ENCODE measurements around the gene MPP3.

MPP3 gene, protein sequence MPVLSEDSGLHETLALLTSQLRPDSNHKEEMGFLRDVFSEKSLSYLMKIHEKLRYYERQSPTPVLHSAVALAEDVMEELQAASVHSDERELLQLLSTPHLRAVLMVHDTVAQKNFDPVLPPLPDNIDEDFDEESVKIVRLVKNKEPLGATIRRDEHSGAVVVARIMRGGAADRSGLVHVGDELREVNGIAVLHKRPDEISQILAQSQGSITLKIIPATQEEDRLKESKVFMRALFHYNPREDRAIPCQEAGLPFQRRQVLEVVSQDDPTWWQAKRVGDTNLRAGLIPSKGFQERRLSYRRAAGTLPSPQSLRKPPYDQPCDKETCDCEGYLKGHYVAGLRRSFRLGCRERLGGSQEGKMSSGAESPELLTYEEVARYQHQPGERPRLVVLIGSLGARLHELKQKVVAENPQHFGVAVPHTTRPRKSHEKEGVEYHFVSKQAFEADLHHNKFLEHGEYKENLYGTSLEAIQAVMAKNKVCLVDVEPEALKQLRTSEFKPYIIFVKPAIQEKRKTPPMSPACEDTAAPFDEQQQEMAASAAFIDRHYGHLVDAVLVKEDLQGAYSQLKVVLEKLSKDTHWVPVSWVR

DNA sequence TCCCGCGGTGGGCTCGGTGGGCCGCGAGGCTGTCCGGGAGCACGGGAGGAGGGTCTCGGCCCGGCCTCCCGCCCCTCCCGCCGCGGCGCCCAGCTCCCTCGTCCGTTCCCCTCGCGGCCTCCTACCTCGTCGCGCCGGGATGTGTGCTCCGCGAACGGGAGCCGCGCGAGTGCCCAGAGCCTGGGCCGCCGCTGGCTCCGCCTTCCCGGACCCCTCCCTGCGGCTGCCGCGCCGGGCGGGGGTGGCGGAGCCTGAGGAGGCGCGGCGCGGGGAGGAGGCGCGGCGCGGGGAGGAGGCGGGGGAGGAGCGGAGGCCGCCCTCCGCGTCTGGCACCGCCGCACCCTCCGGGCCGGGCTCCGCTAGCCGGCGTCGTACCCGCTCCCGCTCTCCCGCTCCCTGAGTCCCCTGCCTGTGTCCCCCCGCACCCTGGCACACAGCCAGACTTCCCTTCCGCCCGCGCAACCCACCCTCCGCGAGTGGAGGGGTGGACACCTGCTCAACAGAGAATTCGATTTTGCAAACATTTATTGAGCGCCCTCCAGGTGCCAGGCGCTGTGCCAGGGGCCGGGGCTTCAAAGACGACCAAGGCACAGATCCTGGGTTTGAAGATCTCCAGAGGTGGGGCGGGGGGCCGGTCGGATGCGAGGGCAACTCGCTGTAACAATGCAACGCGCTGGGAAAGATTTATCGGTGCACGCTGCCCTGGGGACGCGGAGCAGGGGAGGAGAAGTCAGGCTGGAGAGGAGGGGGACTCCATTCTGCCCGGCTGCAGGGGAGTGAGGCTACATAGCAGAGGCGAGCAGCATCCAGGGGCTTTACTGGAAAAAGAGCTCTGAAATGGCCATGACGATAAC lies at the start of gene MPP3:
TSS of gene MPP3 (minus strand) at position 171 of the 854 bp plus-strand sequence. CDS start 1,240 bp downstream, outside the sequence.
- in situ Hi-C loops (cut with MboI; ENCODE audit: low sequenced_read_pairs) = no loop called here
- Histone ChIP-seq H3K4me1 (peaks cover 7% of the 10 kb centered on the region; the same call in 1 of the 2 replicates), H3K9me3 (no peaks in the 10 kb centered on the region), H3K27me3 (ENCODE audit: low read depth) (no peaks in the 10 kb centered on the region), H3K36me3 (replicated peaks) (peaks cover 7% of the 10 kb centered on the region), H3K4me3 (peak within 1 kb of the TSS; percentile 55)
- peak; percentile 72 to 83 for DNase-seq (ENCODE audit: low spot score in 2 of 2)

DNA sequence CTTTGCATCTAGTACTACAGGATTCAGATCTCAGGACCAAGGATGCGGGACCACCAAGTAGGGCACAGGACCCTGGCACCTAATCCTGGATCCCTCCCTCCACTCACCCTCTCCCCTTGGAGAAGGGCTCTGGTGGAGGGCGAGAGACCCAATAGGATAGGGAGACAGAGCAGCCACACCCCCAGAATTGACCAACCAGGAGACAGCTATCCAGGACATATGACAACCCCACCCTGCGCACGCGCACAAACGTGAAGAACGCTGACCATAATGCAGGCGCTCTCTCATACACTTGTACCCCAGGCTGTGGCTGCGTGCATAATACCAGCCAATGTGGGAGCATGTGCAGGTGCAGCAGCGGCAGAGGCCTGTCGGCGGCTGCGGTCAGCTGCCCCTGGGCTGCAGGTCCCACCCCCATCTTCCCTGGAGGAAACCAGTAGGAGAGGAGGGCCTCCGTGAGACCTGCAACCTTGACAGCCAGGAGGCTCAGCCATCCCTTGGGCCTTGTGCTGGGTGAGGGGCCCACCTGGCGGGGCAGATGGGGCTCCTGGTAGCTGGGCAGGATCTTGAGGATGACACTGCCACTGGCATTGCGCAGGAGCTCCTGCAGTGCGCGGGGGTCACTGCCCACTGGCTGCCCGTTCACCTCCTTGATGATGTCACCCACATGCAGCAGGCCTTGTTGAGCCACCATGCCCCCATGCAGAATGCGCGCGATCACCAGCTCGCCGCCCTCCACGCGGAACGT lies 49.0 kb upstream of the MPP3 start:
- Histone ChIP-seq H3K4me1 (no peaks in the 10 kb centered on the region), H3K36me3 (replicated peaks) (no peaks in the 10 kb centered on the region), H3K4me3 (no peak overlapping the region), H3K27me3 (ENCODE audit: low read depth) (no peaks in the 10 kb centered on the region), H3K9me3 (no peaks in the 10 kb centered on the region)
- in situ Hi-C loops (cut with MboI; ENCODE audit: low sequenced_read_pairs) = no loop called here
- DNase-seq (ENCODE audit: low spot score in 2 of 2) = no peak

DNA sequence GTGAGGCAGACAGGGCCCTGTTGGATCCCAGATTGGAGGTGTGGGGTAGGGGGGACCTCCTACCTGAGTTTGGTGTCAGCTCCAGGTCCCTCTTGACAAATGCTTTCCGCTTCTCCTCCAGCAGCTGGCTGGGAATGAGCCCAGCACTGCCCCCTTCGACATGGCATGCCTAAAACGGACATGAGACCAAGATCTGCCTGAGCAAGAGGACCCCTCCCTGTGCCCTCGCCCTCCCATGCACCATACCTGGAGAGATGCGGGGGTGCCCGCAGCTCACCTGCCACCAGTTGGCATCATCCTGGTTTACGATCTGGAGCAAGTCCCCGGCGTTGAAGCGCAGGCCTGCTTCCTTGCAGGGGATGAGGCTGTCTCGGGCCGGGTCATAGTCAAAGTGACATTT lies 48.2 kb upstream of the MPP3 start:
- Histone ChIP-seq H3K36me3 (replicated peaks) (no peaks in the 10 kb centered on the region), H3K27me3 (ENCODE audit: low read depth) (no peaks in the 10 kb centered on the region), H3K4me1 (no peaks in the 10 kb centered on the region), H3K9me3 (no peaks in the 10 kb centered on the region), H3K4me3 (no peak overlapping the region)
- DNase-seq (ENCODE audit: low spot score in 2 of 2) = no peak
- in situ Hi-C loops (cut with MboI; ENCODE audit: low sequenced_read_pairs) = no loop called here

DNA sequence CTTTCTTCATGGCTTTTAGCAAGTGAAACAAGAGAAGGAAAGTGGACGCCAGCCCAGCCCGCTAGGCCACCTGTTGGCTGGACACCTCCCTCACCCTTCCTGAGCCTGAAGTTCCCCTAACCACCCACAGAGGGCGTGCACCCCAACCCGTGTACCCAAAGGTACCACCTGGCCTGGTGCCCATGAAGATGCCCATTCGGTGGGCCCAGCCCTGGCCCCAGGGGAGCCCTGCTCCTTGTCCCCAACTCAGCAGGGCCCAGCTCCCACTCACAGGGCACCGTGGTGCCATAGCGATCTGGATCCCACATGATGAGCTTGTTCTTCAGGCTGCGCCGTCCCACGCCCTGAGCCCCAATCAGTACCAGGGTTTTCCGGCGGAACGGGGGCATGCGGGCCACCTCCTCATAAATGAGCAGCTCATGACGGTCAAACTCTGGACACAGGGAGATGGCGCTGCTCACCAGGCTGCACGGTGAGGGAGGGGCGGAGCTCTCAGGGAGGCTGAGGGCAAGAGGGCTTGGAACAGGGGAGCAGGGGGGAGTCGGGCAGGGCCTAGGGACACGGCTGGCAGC lies 47.6 kb upstream of the MPP3 start:
- no peaks in the 10 kb centered on the region for H3K4me1 ChIP-seq
- no peaks in the 10 kb centered on the region for H3K36me3 ChIP-seq (replicated peaks)
- H3K4me3 ChIP-seq = no peak overlapping the region
- no peaks in the 10 kb centered on the region for H3K9me3 ChIP-seq
- in situ Hi-C loops (cut with MboI; ENCODE audit: low sequenced_read_pairs) = no loop called here
- DNase-seq (ENCODE audit: low spot score in 2 of 2) = peak in 1 of 2 experiments; percentile 75
- no peaks in the 10 kb centered on the region for H3K27me3 ChIP-seq (ENCODE audit: low read depth)

DNA sequence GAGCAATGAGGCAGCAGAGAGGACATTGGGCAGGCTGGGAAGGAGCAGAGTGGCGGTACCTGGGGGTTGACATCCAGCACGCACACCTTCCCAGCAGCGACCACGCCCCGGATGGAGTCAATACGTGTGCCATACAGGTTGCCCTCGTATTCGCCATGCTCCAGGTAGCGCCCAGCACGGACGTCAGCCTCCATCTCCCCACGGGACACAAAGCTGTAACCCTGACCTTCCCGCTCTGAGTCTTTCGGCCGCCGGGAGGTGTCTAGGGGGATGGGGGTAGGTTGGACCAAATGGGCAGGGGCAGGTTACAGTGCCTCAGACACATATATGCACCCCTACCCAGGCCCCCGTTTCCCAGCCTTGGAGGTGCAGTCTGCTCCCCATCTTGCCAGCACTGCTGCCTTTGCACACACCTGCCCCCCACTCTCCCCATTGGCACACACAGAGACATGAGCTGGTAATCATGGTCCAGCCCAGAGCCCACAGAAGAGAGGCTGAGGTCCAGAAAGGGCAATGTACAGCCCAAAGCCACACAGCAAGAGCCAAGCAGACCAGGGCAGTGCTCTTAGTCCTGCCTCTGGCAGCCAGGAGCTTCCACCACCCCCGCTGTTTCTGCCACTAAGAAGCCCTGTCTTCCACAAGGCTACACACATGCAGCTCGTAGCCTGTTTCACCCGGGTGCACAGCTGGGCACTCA lies 46.9 kb upstream of the MPP3 start:
- in situ Hi-C loops (cut with MboI; ENCODE audit: low sequenced_read_pairs) = no loop called here

DNA sequence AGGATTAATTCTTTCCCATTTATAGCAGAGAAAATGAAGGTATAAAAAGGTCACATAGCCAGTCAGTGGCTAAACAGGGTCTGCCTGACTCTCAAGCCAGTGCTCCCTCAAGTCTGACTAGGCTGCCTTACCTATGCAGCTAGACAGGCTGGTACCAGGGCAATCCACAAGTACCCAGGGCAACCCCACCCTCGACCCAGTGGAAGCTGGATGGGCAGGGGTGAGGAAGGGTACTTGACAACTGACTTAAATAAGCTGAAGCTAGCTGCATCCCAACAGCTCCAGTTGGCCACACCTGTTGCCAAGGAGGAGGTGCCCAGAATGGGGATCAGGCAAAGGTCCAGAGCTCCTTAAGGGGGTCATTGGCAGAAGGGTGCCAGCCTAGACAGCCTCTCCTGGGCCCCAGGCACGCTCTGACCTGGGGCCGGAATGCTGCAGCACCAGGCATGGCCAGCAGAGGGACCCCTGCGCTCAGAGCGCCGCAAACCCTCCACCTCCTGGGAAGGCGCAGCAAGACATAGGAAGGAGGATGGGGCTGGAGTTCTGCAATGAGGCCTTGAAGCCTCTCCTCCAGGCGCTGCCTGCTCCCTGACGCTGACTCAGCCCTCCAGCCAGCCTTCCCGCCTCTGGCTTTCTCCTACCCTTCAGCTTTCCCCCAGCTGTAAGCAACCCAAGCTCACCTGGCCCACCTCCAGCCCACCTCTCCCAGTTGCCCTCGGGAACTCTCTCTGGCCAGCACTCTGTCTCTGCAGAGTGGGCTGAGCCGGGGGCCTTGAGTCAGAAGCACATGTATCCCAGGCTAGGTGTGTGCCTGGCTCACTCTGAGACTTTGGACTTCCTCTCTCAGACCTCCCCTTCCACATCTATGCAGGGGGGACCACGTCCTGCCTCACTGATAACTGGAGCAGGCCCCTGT lies 45.6 kb upstream of the MPP3 start:
- no peaks in the 10 kb centered on the region for H3K9me3 ChIP-seq
- no peaks in the 10 kb centered on the region for H3K4me1 ChIP-seq
- no peak overlapping the region for H3K4me3 ChIP-seq
- no peaks in the 10 kb centered on the region for H3K27me3 ChIP-seq (ENCODE audit: low read depth)
- H3K36me3 ChIP-seq (replicated peaks) = no peaks in the 10 kb centered on the region
- in situ Hi-C loops (cut with MboI; ENCODE audit: low sequenced_read_pairs) = no loop called here
- DNase-seq (ENCODE audit: low spot score in 2 of 2) = peak; percentile 70 to 83

More for the DNA sequence above, 46.9 kb upstream of the MPP3 start:
- Histone ChIP-seq H3K4me3 (no peak overlapping the region), H3K27me3 (ENCODE audit: low read depth) (no peaks in the 10 kb centered on the region), H3K4me1 (no peaks in the 10 kb centered on the region), H3K9me3 (no peaks in the 10 kb centered on the region), H3K36me3 (replicated peaks) (no peaks in the 10 kb centered on the region)
- DNase-seq (ENCODE audit: low spot score in 2 of 2) = no peak

DNA sequence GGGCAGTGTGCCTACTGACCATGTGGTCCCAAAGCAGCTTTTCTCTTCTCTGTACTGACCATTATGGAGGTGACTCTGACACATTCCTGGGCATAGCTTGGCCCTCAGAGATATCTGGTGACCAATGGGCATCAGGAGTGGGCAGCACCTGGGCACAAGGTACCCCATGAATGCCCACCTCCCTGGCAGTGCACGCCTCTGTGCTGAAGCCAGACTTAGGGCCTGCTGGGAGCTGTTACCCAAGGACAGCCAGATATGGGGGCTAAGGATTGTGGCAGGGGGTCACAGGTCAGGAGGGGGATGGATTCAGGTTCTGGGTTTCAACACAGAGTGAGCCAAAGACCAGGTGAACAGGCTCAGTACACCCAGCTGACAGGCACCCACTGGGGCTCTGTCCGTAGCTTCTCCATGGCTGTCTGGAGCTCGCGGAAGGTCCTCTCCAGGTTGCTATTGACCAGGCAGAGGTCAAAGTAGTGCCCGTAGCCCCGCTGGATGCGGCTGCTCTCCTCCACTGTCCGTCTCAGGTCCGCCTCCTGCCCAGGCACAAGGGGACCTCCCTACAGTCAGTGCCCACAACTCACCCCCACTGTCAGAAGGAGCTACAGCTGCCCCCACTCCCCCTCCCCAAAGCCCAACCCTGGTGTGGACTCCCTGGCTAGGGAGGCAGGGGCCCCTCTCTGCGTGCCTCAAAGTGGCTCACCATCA lies 44.7 kb upstream of the MPP3 start:
- in situ Hi-C loops (cut with MboI; ENCODE audit: low sequenced_read_pairs) = no loop called here
- H3K9me3 ChIP-seq = no peaks in the 10 kb centered on the region
- H3K36me3 ChIP-seq (replicated peaks) = no peaks in the 10 kb centered on the region
- no peaks in the 10 kb centered on the region for H3K4me1 ChIP-seq
- H3K4me3 ChIP-seq = no peak overlapping the region
- DNase-seq (ENCODE audit: low spot score in 2 of 2) = no peak
- H3K27me3 ChIP-seq (ENCODE audit: low read depth) = no peaks in the 10 kb centered on the region

DNA sequence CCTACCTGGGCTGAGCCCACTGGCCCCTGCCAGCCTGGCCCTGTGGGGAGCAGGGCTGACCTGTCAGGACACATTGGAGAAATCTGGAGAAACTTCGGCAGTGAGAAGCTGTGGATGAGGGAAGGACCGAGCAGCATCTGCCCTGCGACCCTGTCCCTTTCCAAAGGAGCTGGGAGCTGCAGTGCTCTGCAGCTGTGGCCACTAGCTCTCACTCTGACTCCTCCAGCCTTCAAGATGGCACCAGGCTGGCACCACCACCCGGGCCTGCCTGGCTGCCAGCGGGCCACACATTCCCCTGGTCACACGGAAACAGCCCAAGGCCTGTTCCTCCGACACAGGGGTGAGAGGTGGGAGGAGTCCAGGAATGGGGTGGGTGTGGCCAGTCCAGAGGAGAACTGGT lies 44.1 kb upstream of the MPP3 start:
- no peak overlapping the region for H3K4me3 ChIP-seq
- DNase-seq (ENCODE audit: low spot score in 2 of 2) = no peak
- H3K9me3 ChIP-seq = no peaks in the 10 kb centered on the region
- no peaks in the 10 kb centered on the region for H3K4me1 ChIP-seq
- in situ Hi-C loops (cut with MboI; ENCODE audit: low sequenced_read_pairs) = no loop called here
- H3K36me3 ChIP-seq (replicated peaks) = no peaks in the 10 kb centered on the region
- H3K27me3 ChIP-seq (ENCODE audit: low read depth) = no peaks in the 10 kb centered on the region

DNA sequence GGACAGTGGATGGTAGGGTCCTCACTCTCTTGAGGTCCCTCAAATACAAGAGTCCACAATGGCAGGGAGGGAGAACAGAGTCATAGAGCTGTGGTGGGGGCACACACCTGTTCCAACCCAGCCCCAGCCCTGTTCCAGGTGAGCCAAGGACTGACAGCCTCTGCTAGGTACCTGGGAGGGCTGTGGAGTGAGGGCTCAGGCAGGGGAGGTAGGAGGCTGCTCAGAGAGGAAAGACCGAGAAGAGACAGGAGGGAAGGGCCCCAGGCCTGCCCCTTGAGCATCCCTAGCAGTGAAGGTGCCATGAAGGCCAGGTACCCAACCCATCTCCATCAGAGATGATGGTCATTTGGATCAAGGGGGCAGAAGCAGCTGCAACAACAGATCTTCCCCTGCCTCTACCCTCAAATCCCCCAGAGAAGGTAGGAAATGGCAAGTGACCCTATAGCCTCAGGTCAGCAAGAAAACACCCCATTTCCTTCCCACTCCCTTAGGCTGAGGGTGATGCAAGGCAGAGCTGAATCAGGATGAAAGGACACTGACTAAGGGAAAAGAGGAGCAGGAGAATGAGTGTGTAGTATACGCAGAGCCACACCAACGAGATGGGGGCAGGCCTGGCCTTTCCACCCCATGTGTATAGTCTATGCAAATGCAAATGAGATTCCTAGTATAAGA lies 42.7 kb upstream of the MPP3 start:
- H3K36me3 ChIP-seq (replicated peaks) = no peaks in the 10 kb centered on the region
- H3K9me3 ChIP-seq = no peaks in the 10 kb centered on the region
- H3K4me3 ChIP-seq = no peak overlapping the region
- no peaks in the 10 kb centered on the region for H3K4me1 ChIP-seq
- no peaks in the 10 kb centered on the region for H3K27me3 ChIP-seq (ENCODE audit: low read depth)
- in situ Hi-C loops (cut with MboI; ENCODE audit: low sequenced_read_pairs) = no loop called here
- no peak for DNase-seq (ENCODE audit: low spot score in 2 of 2)

DNA sequence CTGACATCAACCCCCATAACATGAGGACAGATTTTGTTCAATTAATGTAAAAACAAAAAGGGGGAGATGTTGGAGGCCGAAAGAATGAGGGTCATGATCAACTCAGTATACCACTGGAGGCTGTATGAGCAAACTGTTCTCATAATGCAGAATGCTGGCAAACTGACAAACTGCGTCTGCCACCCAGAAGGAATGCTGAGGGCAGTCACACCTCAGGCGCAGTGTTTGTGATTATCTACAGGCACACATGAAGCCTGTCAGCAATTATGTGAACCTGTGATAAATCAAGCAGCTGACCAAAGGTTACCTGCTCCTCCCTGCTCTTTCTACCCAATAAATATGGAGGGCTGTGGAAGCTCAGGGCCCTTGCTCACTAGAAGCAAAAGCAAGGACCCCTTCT lies 41.3 kb upstream of the MPP3 start:
- no peaks in the 10 kb centered on the region for H3K4me1 ChIP-seq
- H3K36me3 ChIP-seq (replicated peaks) = no peaks in the 10 kb centered on the region
- H3K27me3 ChIP-seq (ENCODE audit: low read depth) = no peaks in the 10 kb centered on the region
- no peak for DNase-seq (ENCODE audit: low spot score in 2 of 2)
- in situ Hi-C loops (cut with MboI; ENCODE audit: low sequenced_read_pairs) = no loop called here
- no peak overlapping the region for H3K4me3 ChIP-seq
- no peaks in the 10 kb centered on the region for H3K9me3 ChIP-seq

DNA sequence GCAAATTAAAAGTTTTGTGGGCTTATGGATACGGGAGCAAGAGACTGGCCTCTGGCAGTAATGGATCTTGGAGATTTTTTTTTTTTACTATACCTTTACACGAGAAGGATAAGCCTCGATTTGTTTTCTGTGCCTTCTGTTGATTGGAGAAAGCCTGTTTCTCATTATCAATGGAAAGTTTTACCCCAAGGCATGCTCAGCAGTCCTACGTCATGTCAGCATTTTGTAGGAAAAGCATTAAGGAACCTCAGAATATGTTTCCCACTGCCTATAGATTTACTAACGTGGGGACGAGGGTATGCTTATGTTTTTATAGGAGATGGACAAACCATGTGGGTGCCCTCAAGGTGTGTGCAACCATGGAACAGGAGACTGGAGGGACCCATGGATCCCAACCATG lies 40.9 kb upstream of the MPP3 start:
- H3K4me1 ChIP-seq = no peaks in the 10 kb centered on the region
- DNase-seq (ENCODE audit: low spot score in 2 of 2) = no peak
- no peaks in the 10 kb centered on the region for H3K36me3 ChIP-seq (replicated peaks)
- no peaks in the 10 kb centered on the region for H3K27me3 ChIP-seq (ENCODE audit: low read depth)
- no peak overlapping the region for H3K4me3 ChIP-seq
- no peaks in the 10 kb centered on the region for H3K9me3 ChIP-seq
- in situ Hi-C loops (cut with MboI; ENCODE audit: low sequenced_read_pairs) = no loop called here
